K562 (cell line): Measurements from ENCODE around the gene ATP5MG. TPM values are rescaled to one million over a fixed set of nuclear protein-coding genes. Genes with fewer than 3 reads are reported as not detected.

Experiments used
- BRCA1 ChIP-seq, 2 experiments: fragments of 450-650 bp in 1 of 2; sonication (generic) in 1 of 2; formaldehyde crosslinking in 1 of 2; IDR thresholded peaks; 2 replicates each; pipeline versions ENCODE4 v1.5.0 to v1.6.1; 2017 to 2020; ENCODE audit warnings: mild to moderate bottlenecking in 1 of 2, missing genetic modification reagents in 1 of 2
- HES1 ChIP-seq: fragments of 450-650 bp; IDR thresholded peaks from 2 replicates; pipeline ENCODE4 v1.6.1; 2016; ENCODE audit warnings: low read depth, mild to moderate bottlenecking, moderate library complexity
- JUND ChIP-seq, 2 experiments: IDR thresholded peaks; 2 replicates in 1 of 2; 3 replicates in 1 of 2; pipeline ENCODE4 v1.6.1; 2011; ENCODE audit warnings: borderline replicate concordance in 2 of 2, low read depth in 2 of 2, low read length in 2 of 2, improper control_type of control experiment in 1 of 2, missing biosample characterization in 1 of 2, missing genetic modification characterization in 1 of 2, missing genetic modification reagents in 1 of 2
- MGA ChIP-seq: fragments of 450-650 bp; IDR thresholded peaks from 2 replicates; pipeline ENCODE4 v1.6.1; 2016; ENCODE audit warnings: mild to moderate bottlenecking, moderate library complexity
- NFATC3 ChIP-seq: fragments of 450-650 bp; IDR thresholded peaks from 2 replicates; pipeline ENCODE4 v1.6.1; 2017; ENCODE audit warnings: mild to moderate bottlenecking
- PHB ChIP-seq: fragments of 250-450 bp; sonication (Bioruptor Pico); IDR thresholded peaks from 2 replicates; pipeline ENCODE4 v1.5.0; 2021
- SOX6 ChIP-seq: fragments of 450-650 bp; IDR thresholded peaks from 2 replicates; pipeline ENCODE4 v1.6.1; 2014; ENCODE audit warnings: mild to moderate bottlenecking
- TAF9B ChIP-seq: fragments of 450-650 bp; IDR thresholded peaks from 2 replicates; pipeline ENCODE4 v1.6.1; 2018; ENCODE audit warnings: mild to moderate bottlenecking; ENCODE audit not compliant: partially characterized antibody
- ZNF395 ChIP-seq: fragments of 200-800 bp; sonication (Bioruptor generic); IDR thresholded peaks from 2 replicates; pipeline ENCODE4 v1.6.1; 2017; ENCODE audit warnings: missing genetic modification characterization, missing compliant biosample characterization
- ZNF449 ChIP-seq: fragments of 250-450 bp; sonication (Bioruptor Pico); IDR thresholded peaks from 2 replicates; pipeline ENCODE4 v1.8.0; 2022; ENCODE audit warnings: moderate library complexity, mild to moderate bottlenecking, inconsistent platforms
- polyA plus RNA-seq, 8 experiments: library from polyadenylated mRNA; depleted of rRNA in 4 of 8; stranded (reverse) in 5 of 8; unstranded in 3 of 8; fragments of >200 nt; fragmentation: Nextera tagmentation in 2 of 8; fragmentation: Illumina TruSeq in 1 of 8; extraction: Ambion mirVana in 2 of 8; extraction: Trizol in 1 of 8; gene quantifications; 2 replicates each; pipeline versions ENCODE4 v1.2.1 to v1.2.3, GENCODE V29; 2011 to 2014; ENCODE audit warnings: inconsistent platforms in 1 of 8, missing spikeins in 1 of 8
- total RNA-seq, 7 experiments: library from RNA; depleted of rRNA in 6 of 7; stranded (reverse); fragments of >200 nt in 6 of 7; fragmentation: Illumina TruSeq in 2 of 7; extraction: Trizol in 2 of 7; gene quantifications; 2 replicates each; pipeline versions ENCODE4 v1.2.1 to v1.2.3, GENCODE V29; 2011 to 2021; ENCODE audit warnings: low replicate concordance in 1 of 7

The ATP5MG gene
- total and polyA plus RNA-seq, 9 of the 15 experiments (the other 6 are each of a cell fraction or from before 2014, with no cell fraction given), result 301 to 2,138 (median 434) TPM

GRCh38 chr11:118401151-118401879, at the start of gene ATP5MG (continued):
- TF ChIP-seq MGA (0 out of 2 replicates have a peak, but pooled peaks have one; percentile 7), NFATC3 (no peak; the same call in 1 of the 2 replicates), SOX6 (no peak), HES1 (no peak), JUND (IDR thresholded peaks at IDR 0.05; ENCODE audit: borderline replicate concordance, low read depth, low read length) (peak; percentile 27; the same call in 1 of the 2 replicates), JUND (tag; IDR thresholded peaks at IDR 0.05; ENCODE audit: borderline replicate concordance, low read depth, low read length) (no peak; the same call in 2 of the 3 replicates), PHB (CRISPR knock-in tag) (0 out of 2 replicates have a peak, but pooled peaks have one; percentile 20), ZNF449 (CRISPR knock-in tag) (no peak), ZNF395 (CRISPR knock-in tag) (peak; percentile 67; the same call in 1 of the 2 replicates), BRCA1 (IDR thresholded peaks at IDR 0.05) (no peak), BRCA1 (CRISPR knock-in tag; IDR thresholded peaks at IDR 0.05) (no peak), TAF9B (peak; percentile 42)
